Keratinocyte (primary cell): Measurements from ENCODE around the gene GTF2H3. TPM values are rescaled to one million over a fixed set of nuclear protein-coding genes. Genes with fewer than 3 reads are reported as not detected.

Experiments
- DNase-seq: peaks from one replicate; pipeline ENCODE4 v3.0.0-alpha.2; 2011; ENCODE audit warnings: low read depth, missing footprints, low spot score
- FAIRE-seq: peaks from 2 replicates; lab custom pipeline; 2011; peaks lifted over from hg19 to GRCh38; lab: Jason Lieb, UNC
- H2AFZ ChIP-seq: 2 replicates; pipeline ENCODE4 v1.6.0; 2012; ENCODE audit warnings: low read length, control low read depth, inconsistent platforms; ENCODE audit not compliant: control insufficient read depth
- H3K27ac ChIP-seq: 2 replicates; pipeline ENCODE4 v1.5.1; 2011; ENCODE audit warnings: low read length; ENCODE audit not compliant: control insufficient read depth, insufficient read depth
- H3K27me3 ChIP-seq: 3 replicates; pipeline ENCODE4 v1.6.0; 2011; ENCODE audit warnings: low read length; ENCODE audit not compliant: control insufficient read depth, insufficient read depth; ENCODE audit errors: extremely low read depth
- H3K36me3 ChIP-seq, 2 experiments: 2 replicates in 1 of 2; 3 replicates in 1 of 2; pipeline ENCODE4 v1.5.1; 2011; ENCODE audit warnings: low read length in 2 of 2, mild to moderate bottlenecking in 1 of 2; ENCODE audit not compliant: control insufficient read depth in 2 of 2, insufficient read depth in 2 of 2; ENCODE audit errors: extremely low read depth in 1 of 2
- H3K4me1 ChIP-seq: 3 replicates; pipeline ENCODE4 v1.5.1; 2011; ENCODE audit warnings: low read length; ENCODE audit not compliant: control insufficient read depth, insufficient read depth; ENCODE audit errors: extremely low read depth
- H3K4me2 ChIP-seq: 3 replicates; pipeline ENCODE4 v1.6.0; 2011; ENCODE audit warnings: low read depth, low read length; ENCODE audit not compliant: control insufficient read depth, insufficient read depth; ENCODE audit errors: extremely low read depth
- H3K4me3 ChIP-seq, 3 experiments: fragments of 200-600 bp in 1 of 3; sonication (generic) in 1 of 3; 2 replicates in 2 of 3; 3 replicates in 1 of 3; pipeline ENCODE4 v1.5.1; 2011 to 2016; ENCODE audit warnings: low read length in 3 of 3, mild to moderate bottlenecking in 3 of 3, control low read depth in 2 of 3, inconsistent platforms in 1 of 3, low read depth in 1 of 3, mixed read lengths in 1 of 3, mixed run types in 1 of 3, moderate library complexity in 1 of 3; ENCODE audit not compliant: control insufficient read depth in 2 of 3, insufficient read depth in 2 of 3; ENCODE audit errors: extremely low read depth in 1 of 3
- H3K79me2 ChIP-seq: 2 replicates; pipeline ENCODE4 v1.6.0; 2012; ENCODE audit warnings: low read length; ENCODE audit not compliant: control insufficient read depth, insufficient read depth
- H3K9ac ChIP-seq: 3 replicates; pipeline ENCODE4 v1.6.0; 2011; ENCODE audit warnings: low read length; ENCODE audit not compliant: control insufficient read depth, insufficient read depth; ENCODE audit errors: extremely low read depth
- H3K9me1 ChIP-seq: 3 replicates; pipeline ENCODE4 v1.6.0; 2011; ENCODE audit warnings: low read length; ENCODE audit not compliant: control insufficient read depth, insufficient read depth; ENCODE audit errors: extremely low read depth
- H3K9me3 ChIP-seq: 2 replicates; pipeline ENCODE4 v1.5.1; 2012; ENCODE audit warnings: low read depth, low read length; ENCODE audit not compliant: control insufficient read depth
- H4K20me1 ChIP-seq: 3 replicates; pipeline ENCODE4 v1.6.0; 2011; ENCODE audit warnings: low read length; ENCODE audit not compliant: control insufficient read depth, insufficient read depth; ENCODE audit errors: extremely low read depth
- EZH2 ChIP-seq: IDR thresholded peaks from one replicate; pipeline ENCODE4 v1.6.1; 2012; ENCODE audit warnings: inconsistent platforms, mild to moderate bottlenecking, low read length, moderate library complexity
- dilution Hi-C: fragments of 300-500 bp; cut with MboI; formaldehyde crosslinking; loops from one replicate; pipeline ENCODE4 v1.7.0; 2020; ENCODE audit warnings: low sequenced_read_pairs; ENCODE audit not compliant: extremely low pct_ligation_motif_present
- polyA plus RNA-seq, 5 experiments: library from polyadenylated mRNA; depleted of rRNA in 3 of 5; stranded (reverse) in 3 of 5; stranded (forward) in 1 of 5; unstranded in 1 of 5; fragments of >200 nt; gene quantifications; 1 replicate in 1 of 5; 2 replicates in 3 of 5; 3 replicates in 1 of 5; pipeline versions ENCODE4 v1.2.1 to v1.2.3, GENCODE V29; 2011 to 2012; ENCODE audit warnings: missing spikeins in 2 of 5, low read depth in 1 of 5, low replicate concordance in 1 of 5
- TF ChIP-seq, protein P1 (sequence below), 3 experiments: IDR thresholded peaks in 1 of 3; conservative IDR thresholded peaks in 1 of 3; optimal IDR thresholded peaks in 1 of 3; 2 replicates in 2 of 3; 3 replicates in 1 of 3; pipeline versions ENCODE3 to v1.5.1; 2011; ENCODE audit warnings: low read length in 3 of 3, mild to moderate bottlenecking in 3 of 3, moderate library complexity in 2 of 3, control low read depth in 1 of 3, inconsistent platforms in 1 of 3; ENCODE audit not compliant: insufficient read depth in 2 of 3; ENCODE audit errors: extremely low read depth in 1 of 3

GTF2H3 gene
- polyA plus RNA-seq, 1 donor (not counting 4 experiments of a cell fraction or from before 2014, with no cell fraction given) = 57.2 TPM

GRCh38 chr12:123654129-123654701, 20.6 kb downstream of the GTF2H3 start:
- dilution Hi-C loops = no loop called here
- Histone ChIP-seq H3K9me1 (no peaks in the 10 kb centered on the region), H3K4me2 (no peak overlapping the region), H3K27me3 (no peaks in the 10 kb centered on the region), H3K9ac (no peak overlapping the region), H3K9me3 (no peaks in the 10 kb centered on the region), H3K36me3 (peaks cover 14 to 18% of the 10 kb centered on the region in 2 experiments), H3K79me2 (no peaks in the 10 kb centered on the region), H3K4me1 (no peaks in the 10 kb centered on the region), H3K4me3 (no peak overlapping the region), H2AFZ (no peak overlapping the region), H3K27ac (no peak overlapping the region), H4K20me1 (no peaks in the 10 kb centered on the region)
- DNase-seq (no peak), FAIRE-seq (no peak)
- TF ChIP-seq, protein P1, sequence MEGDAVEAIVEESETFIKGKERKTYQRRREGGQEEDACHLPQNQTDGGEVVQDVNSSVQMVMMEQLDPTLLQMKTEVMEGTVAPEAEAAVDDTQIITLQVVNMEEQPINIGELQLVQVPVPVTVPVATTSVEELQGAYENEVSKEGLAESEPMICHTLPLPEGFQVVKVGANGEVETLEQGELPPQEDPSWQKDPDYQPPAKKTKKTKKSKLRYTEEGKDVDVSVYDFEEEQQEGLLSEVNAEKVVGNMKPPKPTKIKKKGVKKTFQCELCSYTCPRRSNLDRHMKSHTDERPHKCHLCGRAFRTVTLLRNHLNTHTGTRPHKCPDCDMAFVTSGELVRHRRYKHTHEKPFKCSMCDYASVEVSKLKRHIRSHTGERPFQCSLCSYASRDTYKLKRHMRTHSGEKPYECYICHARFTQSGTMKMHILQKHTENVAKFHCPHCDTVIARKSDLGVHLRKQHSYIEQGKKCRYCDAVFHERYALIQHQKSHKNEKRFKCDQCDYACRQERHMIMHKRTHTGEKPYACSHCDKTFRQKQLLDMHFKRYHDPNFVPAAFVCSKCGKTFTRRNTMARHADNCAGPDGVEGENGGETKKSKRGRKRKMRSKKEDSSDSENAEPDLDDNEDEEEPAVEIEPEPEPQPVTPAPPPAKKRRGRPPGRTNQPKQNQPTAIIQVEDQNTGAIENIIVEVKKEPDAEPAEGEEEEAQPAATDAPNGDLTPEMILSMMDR (optimal IDR thresholded peaks at IDR 0.05 in 1 of 3, IDR thresholded peaks at IDR 0.05 in 1 of 3, conservative IDR thresholded peaks at IDR 0.05 in 1 of 3; ENCODE audit: extremely low read depth in 1 of 3, insufficient read depth in 2 of 3, low read length in 3 of 3) = no peak
- TF ChIP-seq EZH2 = no peak

- TF ChIP-seq EZH2 = no peak
- TF ChIP-seq, protein P1 (optimal IDR thresholded peaks at IDR 0.05 in 1 of 3, IDR thresholded peaks at IDR 0.05 in 1 of 3, conservative IDR thresholded peaks at IDR 0.05 in 1 of 3; ENCODE audit: extremely low read depth in 1 of 3, insufficient read depth in 2 of 3, low read length in 3 of 3) = no peak
- Histone ChIP-seq H3K9me3 (no peaks in the 10 kb centered on the region), H3K27me3 (no peaks in the 10 kb centered on the region), H3K4me3 (no peak overlapping the region), H3K27ac (no peak overlapping the region), H3K9me1 (no peaks in the 10 kb centered on the region), H4K20me1 (no peaks in the 10 kb centered on the region), H3K4me2 (no peak overlapping the region), H3K4me1 (peaks cover 10% of the 10 kb centered on the region), H3K36me3 (peaks cover 14 to 19% of the 10 kb centered on the region in 2 experiments), H2AFZ (no peak overlapping the region), H3K79me2 (no peaks in the 10 kb centered on the region), H3K9ac (no peak overlapping the region)
- no peak for DNase-seq
- no peak for FAIRE-seq
- dilution Hi-C loops = no loop called here
These were observed 21.8 kb downstream of the GTF2H3 start for GRCh38 chr12:123655420-123655819.
